ENCODE data around the gene MMRN1. TPM values are rescaled to one million over a fixed set of nuclear protein-coding genes. Genes with fewer than 3 reads are reported as not detected.

MMRN1 gene
- not detected in 2 replicates for total RNA-seq

- Mint-ChIP-seq H3K36me3 (ENCODE audit: low read depth) (no peaks in the 10 kb centered on the region), H3K9me3 (no peaks in the 10 kb centered on the region), H3K4me1 (ENCODE audit: low read depth) (peaks cover 14% of the 10 kb centered on the region), H3K4me3 (ENCODE audit: low read depth) (no peak within 1 kb of the TSS), H3K27me3 (ENCODE audit: low read depth) (peaks cover 7% of the 10 kb centered on the region), H3K27ac (no peak within 1 kb of the TSS)
- no peak for DNase-seq (ENCODE audit: low spot score)
- intact Hi-C loops (cut with micrococcal nuclease): loop anchor here (5.0 kb wide), 1 partner anchor 58 kb away; the partner anchor contains the start of gene SNCA
Measured at GRCh38 chr4:89894649-89895550, at the start of gene MMRN1. Gene MMRN1, plus strand, starts transcription at chr4:89894854. Its CDS starts 118 bp downstream, at chr4:89894972.

DNA sequence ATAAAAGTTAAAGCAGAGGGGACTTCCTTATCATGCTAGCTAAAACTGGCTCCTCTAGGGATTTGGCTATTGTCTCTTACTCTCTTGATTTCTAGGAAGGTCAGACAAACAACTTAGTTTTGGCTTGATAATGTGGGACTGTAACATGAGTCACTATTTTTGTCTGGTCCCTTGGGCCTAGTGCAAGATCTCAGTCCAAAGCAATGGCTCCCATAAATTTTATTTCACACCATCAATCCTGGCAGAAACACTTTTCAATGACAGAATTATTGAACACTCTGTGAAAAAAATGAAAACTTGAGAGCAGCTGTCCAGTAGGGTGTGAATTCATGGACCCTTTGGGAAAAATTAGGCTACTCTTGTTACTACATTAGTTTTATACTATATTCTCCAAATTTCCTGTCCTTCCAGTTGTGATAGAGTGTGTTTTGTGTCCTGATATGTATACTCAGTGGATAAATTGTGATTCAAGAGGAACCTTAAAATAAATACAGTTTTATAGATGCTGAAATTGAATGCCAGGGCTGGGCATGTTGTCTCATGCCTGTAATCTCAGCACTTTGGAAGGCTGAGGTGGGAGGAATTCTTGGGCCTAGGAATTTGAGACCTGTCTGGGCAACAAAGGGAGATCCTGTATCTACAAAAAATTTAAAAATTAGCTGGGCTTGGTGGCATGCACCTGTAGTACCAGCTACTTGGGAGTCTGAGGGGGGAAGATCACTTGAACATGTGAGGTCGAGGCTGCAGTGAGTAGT is 46.9 kb upstream of the MMRN1 start:
- no peak overlapping the region for H3K27ac Mint-ChIP-seq
- no peak for DNase-seq (ENCODE audit: low spot score)
- H3K9me3 Mint-ChIP-seq: peaks cover 4% of the 10 kb centered on the region
- H3K4me3 Mint-ChIP-seq (ENCODE audit: low read depth): no peak overlapping the region
- H3K27me3 Mint-ChIP-seq (ENCODE audit: low read depth): peaks cover 11% of the 10 kb centered on the region
- no peaks in the 10 kb centered on the region for H3K36me3 Mint-ChIP-seq (ENCODE audit: low read depth)
- no peaks in the 10 kb centered on the region for H3K4me1 Mint-ChIP-seq (ENCODE audit: low read depth)
- intact Hi-C loops (cut with micrococcal nuclease): no loop called here

GRCh38 chr4:89855236-89855635 is 39.4 kb upstream of the MMRN1 start:
- H3K9me3 Mint-ChIP-seq: no peaks in the 10 kb centered on the region
- H3K27me3 Mint-ChIP-seq (ENCODE audit: low read depth): peaks cover 2% of the 10 kb centered on the region
- H3K4me1 Mint-ChIP-seq (ENCODE audit: low read depth): no peaks in the 10 kb centered on the region
- intact Hi-C loops (cut with micrococcal nuclease): no loop called here
- no peaks in the 10 kb centered on the region for H3K36me3 Mint-ChIP-seq (ENCODE audit: low read depth)
- no peak overlapping the region for H3K27ac Mint-ChIP-seq
- no peak for DNase-seq (ENCODE audit: low spot score)
- no peak overlapping the region for H3K4me3 Mint-ChIP-seq (ENCODE audit: low read depth)

- H3K9me3 Mint-ChIP-seq: no peaks in the 10 kb centered on the region
- peaks cover 15% of the 10 kb centered on the region for H3K27me3 Mint-ChIP-seq (ENCODE audit: low read depth)
- no peak overlapping the region for H3K27ac Mint-ChIP-seq
- intact Hi-C loops (cut with micrococcal nuclease): no loop called here
- no peak overlapping the region for H3K4me3 Mint-ChIP-seq (ENCODE audit: low read depth)
- no peak for DNase-seq (ENCODE audit: low spot score)
- no peaks in the 10 kb centered on the region for H3K4me1 Mint-ChIP-seq (ENCODE audit: low read depth)
- H3K36me3 Mint-ChIP-seq (ENCODE audit: low read depth): no peaks in the 10 kb centered on the region
Measured at GRCh38 chr4:89860971-89861370, 33.7 kb upstream of the MMRN1 start.

DNA sequence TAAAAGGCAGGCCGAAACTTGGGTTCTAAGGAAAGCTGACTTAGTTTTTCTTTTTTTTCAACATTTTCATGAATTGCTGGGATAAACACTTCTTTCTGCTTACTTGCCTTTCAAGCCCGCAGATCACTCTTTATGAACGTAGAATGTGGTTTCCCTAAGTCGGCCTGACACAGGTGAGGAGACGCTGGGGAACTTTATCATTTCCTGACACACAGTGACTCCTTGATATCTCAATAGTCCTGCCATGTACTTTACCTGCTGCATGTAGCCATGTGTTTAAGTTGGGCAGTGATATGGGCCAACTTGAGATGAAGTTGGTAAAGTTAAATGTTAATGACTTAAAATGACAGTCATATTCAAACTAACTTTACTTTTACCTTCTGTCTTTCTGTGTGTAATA is 31.1 kb upstream of the MMRN1 start:
- H3K4me1 Mint-ChIP-seq (ENCODE audit: low read depth): no peaks in the 10 kb centered on the region
- no peak overlapping the region for H3K27ac Mint-ChIP-seq
- no peaks in the 10 kb centered on the region for H3K9me3 Mint-ChIP-seq
- H3K36me3 Mint-ChIP-seq (ENCODE audit: low read depth): no peaks in the 10 kb centered on the region
- intact Hi-C loops (cut with micrococcal nuclease): no loop called here
- DNase-seq (ENCODE audit: low spot score): no peak
- H3K27me3 Mint-ChIP-seq (ENCODE audit: low read depth): peaks cover 22% of the 10 kb centered on the region
- no peak overlapping the region for H3K4me3 Mint-ChIP-seq (ENCODE audit: low read depth)

- H3K4me1 Mint-ChIP-seq (ENCODE audit: low read depth): no peaks in the 10 kb centered on the region
- no peak overlapping the region for H3K27ac Mint-ChIP-seq
- H3K4me3 Mint-ChIP-seq (ENCODE audit: low read depth): no peak overlapping the region
- intact Hi-C loops (cut with micrococcal nuclease): no loop called here
- H3K9me3 Mint-ChIP-seq: no peaks in the 10 kb centered on the region
- H3K27me3 Mint-ChIP-seq (ENCODE audit: low read depth): peaks cover 14% of the 10 kb centered on the region
- no peak for DNase-seq (ENCODE audit: low spot score)
- no peaks in the 10 kb centered on the region for H3K36me3 Mint-ChIP-seq (ENCODE audit: low read depth)
Measured at GRCh38 chr4:89868276-89868675, 26.4 kb upstream of the MMRN1 start.

- DNase-seq (ENCODE audit: low spot score): no peak
- Mint-ChIP-seq H3K27me3 (ENCODE audit: low read depth) (peaks cover 13% of the 10 kb centered on the region), H3K9me3 (no peaks in the 10 kb centered on the region), H3K27ac (no peak overlapping the region), H3K36me3 (ENCODE audit: low read depth) (no peaks in the 10 kb centered on the region), H3K4me3 (ENCODE audit: low read depth) (no peak overlapping the region), H3K4me1 (ENCODE audit: low read depth) (no peaks in the 10 kb centered on the region)
- intact Hi-C loops (cut with micrococcal nuclease): no loop called here
Measured at GRCh38 chr4:89868999-89869589, 25.6 kb upstream of the MMRN1 start.

DNA sequence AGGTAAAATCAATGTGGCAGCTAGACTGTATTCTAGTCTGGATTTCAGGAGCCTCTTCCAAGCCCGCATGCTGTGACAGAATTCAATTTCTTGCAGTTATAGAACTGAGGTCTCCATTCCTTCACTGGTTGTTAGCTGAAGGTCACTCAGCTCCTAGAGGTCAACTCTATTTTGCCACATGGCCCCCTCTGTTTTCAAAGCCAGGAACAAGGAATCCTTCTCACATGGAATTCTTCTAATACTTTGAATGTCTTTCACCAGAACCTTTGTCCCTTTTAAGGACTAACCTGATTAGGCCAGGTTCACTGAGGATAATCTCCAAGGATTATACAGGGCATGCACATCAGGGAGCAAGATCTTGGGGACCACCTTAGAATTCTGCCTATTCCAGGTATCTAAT is 23.4 kb upstream of the MMRN1 start:
- H3K9me3 Mint-ChIP-seq: no peaks in the 10 kb centered on the region
- no peaks in the 10 kb centered on the region for H3K36me3 Mint-ChIP-seq (ENCODE audit: low read depth)
- H3K4me1 Mint-ChIP-seq (ENCODE audit: low read depth): peaks cover under 1% of the 10 kb centered on the region
- intact Hi-C loops (cut with micrococcal nuclease): no loop called here
- H3K27ac Mint-ChIP-seq: no peak overlapping the region
- H3K27me3 Mint-ChIP-seq (ENCODE audit: low read depth): peaks cover 10% of the 10 kb centered on the region
- no peak overlapping the region for H3K4me3 Mint-ChIP-seq (ENCODE audit: low read depth)
- DNase-seq (ENCODE audit: low spot score): no peak

GRCh38 chr4:89876548-89876947 is 18.1 kb upstream of the MMRN1 start:
- intact Hi-C loops (cut with micrococcal nuclease): no loop called here

GRCh38 chr4:89878611-89879010 is 16.0 kb upstream of the MMRN1 start:
- DNase-seq (ENCODE audit: low spot score): no peak
- peaks cover 17% of the 10 kb centered on the region for H3K27me3 Mint-ChIP-seq (ENCODE audit: low read depth)
- H3K36me3 Mint-ChIP-seq (ENCODE audit: low read depth): no peaks in the 10 kb centered on the region
- intact Hi-C loops (cut with micrococcal nuclease): no loop called here
- H3K9me3 Mint-ChIP-seq: no peaks in the 10 kb centered on the region
- H3K4me1 Mint-ChIP-seq (ENCODE audit: low read depth): peaks cover 4% of the 10 kb centered on the region
- no peak overlapping the region for H3K4me3 Mint-ChIP-seq (ENCODE audit: low read depth)
- H3K27ac Mint-ChIP-seq: no peak overlapping the region

More at GRCh38 chr4:89876548-89876947, 18.1 kb upstream of the MMRN1 start:
- no peak overlapping the region for H3K4me3 Mint-ChIP-seq (ENCODE audit: low read depth)
- peaks cover 10% of the 10 kb centered on the region for H3K27me3 Mint-ChIP-seq (ENCODE audit: low read depth)
- H3K4me1 Mint-ChIP-seq (ENCODE audit: low read depth): peaks cover 4% of the 10 kb centered on the region
- H3K9me3 Mint-ChIP-seq: no peaks in the 10 kb centered on the region
- H3K27ac Mint-ChIP-seq: no peak overlapping the region
- DNase-seq (ENCODE audit: low spot score): no peak
- no peaks in the 10 kb centered on the region for H3K36me3 Mint-ChIP-seq (ENCODE audit: low read depth)

- H3K4me1 Mint-ChIP-seq (ENCODE audit: low read depth): peaks cover 4% of the 10 kb centered on the region
- no peak overlapping the region for H3K4me3 Mint-ChIP-seq (ENCODE audit: low read depth)
- peaks cover 17% of the 10 kb centered on the region for H3K27me3 Mint-ChIP-seq (ENCODE audit: low read depth)
- H3K27ac Mint-ChIP-seq: no peak overlapping the region
- DNase-seq (ENCODE audit: low spot score): no peak
- no peaks in the 10 kb centered on the region for H3K9me3 Mint-ChIP-seq
- no peaks in the 10 kb centered on the region for H3K36me3 Mint-ChIP-seq (ENCODE audit: low read depth)
- intact Hi-C loops (cut with micrococcal nuclease): no loop called here
Measured at GRCh38 chr4:89879215-89879614, 15.4 kb upstream of the MMRN1 start.

GRCh38 chr4:89889289-89889688 is 5.4 kb upstream of the MMRN1 start:
- H3K4me3 Mint-ChIP-seq (ENCODE audit: low read depth): no peak overlapping the region
- peaks cover 38% of the 10 kb centered on the region for H3K27me3 Mint-ChIP-seq (ENCODE audit: low read depth)
- H3K9me3 Mint-ChIP-seq: no peaks in the 10 kb centered on the region
- H3K36me3 Mint-ChIP-seq (ENCODE audit: low read depth): no peaks in the 10 kb centered on the region
- H3K4me1 Mint-ChIP-seq (ENCODE audit: low read depth): peaks cover 4% of the 10 kb centered on the region
- intact Hi-C loops (cut with micrococcal nuclease): no loop called here
- no peak for DNase-seq (ENCODE audit: low spot score)
- H3K27ac Mint-ChIP-seq: no peak overlapping the region
